Neuronal stem cell (in vitro differentiated cells): ENCODE results near the gene GSTO2.

Source experiments
- DNase-seq: peaks from one replicate; pipeline ENCODE4 v3.0.0-alpha.2; 2013; ENCODE audit warnings: low spot score
- H2AFZ ChIP-seq: one replicate; pipeline ENCODE4 v1.6.1; 2013; ENCODE audit warnings: mild to moderate bottlenecking, low read length, inconsistent platforms
- H2AK5ac ChIP-seq: 2 replicates; pipeline ENCODE4 v1.6.1; 2013; ENCODE audit warnings: low read depth, mild to moderate bottlenecking, inconsistent platforms, low read length, moderate library complexity, mixed read lengths
- H2BK120ac ChIP-seq: 2 replicates; pipeline ENCODE4 v1.6.1; 2013; ENCODE audit warnings: low read depth, mild to moderate bottlenecking, inconsistent platforms, low read length, moderate library complexity, mixed read lengths
- H2BK12ac ChIP-seq: one replicate; pipeline ENCODE4 v1.6.1; 2013; ENCODE audit warnings: low read length, inconsistent platforms
- H2BK15ac ChIP-seq: 2 replicates; pipeline ENCODE4 v1.6.1; 2013; ENCODE audit warnings: mild to moderate bottlenecking, low read length, inconsistent platforms, mixed read lengths
- H2BK5ac ChIP-seq: one replicate; pipeline ENCODE4 v1.6.1; 2013; ENCODE audit warnings: inconsistent platforms, mild to moderate bottlenecking, low read length, moderate library complexity
- H3K14ac ChIP-seq: one replicate; pipeline ENCODE4 v1.6.1; 2013; ENCODE audit warnings: low read length, inconsistent platforms
- H3K18ac ChIP-seq: 2 replicates; pipeline ENCODE4 v1.6.1; 2013; ENCODE audit warnings: low read length, inconsistent platforms
- H3K23ac ChIP-seq: 2 replicates; pipeline ENCODE4 v1.6.1; 2013; ENCODE audit warnings: low read depth, mild to moderate bottlenecking, mixed read lengths, low read length, inconsistent platforms; ENCODE audit not compliant: poor library complexity
- H3K27ac ChIP-seq: replicated peaks from 3 replicates; pipeline ENCODE4 v1.5.1; 2013; ENCODE audit warnings: low read length, inconsistent platforms
- H3K27me3 ChIP-seq, 3 experiments: 2 replicates each; pipeline ENCODE4 v1.6.1; 2013; ENCODE audit warnings: low read length in 3 of 3, mild to moderate bottlenecking in 2 of 3, inconsistent platforms in 1 of 3, low read depth in 1 of 3, mixed read lengths in 1 of 3, moderate library complexity in 1 of 3; ENCODE audit not compliant: control insufficient read depth in 3 of 3, insufficient read depth in 3 of 3
- H3K36me3 ChIP-seq, 2 donors: replicated peaks in 1 of 2; 2 replicates each; pipeline ENCODE4 v1.6.1; 2013; ENCODE audit warnings: low read length in 2 of 2; ENCODE audit not compliant: control insufficient read depth in 2 of 2, insufficient read depth in 2 of 2
- H3K4ac ChIP-seq: 2 replicates; pipeline ENCODE4 v1.6.1; 2013; ENCODE audit warnings: inconsistent platforms, mild to moderate bottlenecking, low read length, moderate library complexity
- H3K4me1 ChIP-seq, 2 donors: 1 replicate in 1 of 2; 2 replicates in 1 of 2; pipeline ENCODE4 v1.6.1; 2013; ENCODE audit warnings: low read length in 2 of 2, low read depth in 1 of 2; ENCODE audit not compliant: control insufficient read depth in 2 of 2, insufficient read depth in 1 of 2
- H3K4me2 ChIP-seq: one replicate; pipeline ENCODE4 v1.6.1; 2013; ENCODE audit warnings: mild to moderate bottlenecking, low read length, inconsistent platforms; ENCODE audit not compliant: insufficient read depth, poor library complexity, severe bottlenecking
- H3K4me3 ChIP-seq, 2 donors: 2 replicates each; pipeline ENCODE4 v1.5.1; 2013; ENCODE audit warnings: low read length in 2 of 2, mild to moderate bottlenecking in 2 of 2, inconsistent platforms in 1 of 2, moderate library complexity in 1 of 2
- H3K79me1 ChIP-seq: one replicate; pipeline ENCODE4 v1.6.1; 2013; ENCODE audit warnings: low read depth, mild to moderate bottlenecking, inconsistent platforms, low read length, moderate library complexity
- H3K9ac ChIP-seq: one replicate; pipeline ENCODE4 v1.6.1; 2013; ENCODE audit warnings: mild to moderate bottlenecking, low read depth, low read length, inconsistent platforms; ENCODE audit not compliant: poor library complexity
- H3K9me3 ChIP-seq, 2 donors: replicated peaks in 1 of 2; 2 replicates each; pipeline versions ENCODE3 to v1.6.1; 2013; ENCODE audit warnings: low read length in 2 of 2, mild to moderate bottlenecking in 2 of 2, inconsistent platforms in 1 of 2, low read depth in 1 of 2, mixed read lengths in 1 of 2, moderate library complexity in 1 of 2; ENCODE audit not compliant: control insufficient read depth in 2 of 2, insufficient read depth in 1 of 2
- H4K8ac ChIP-seq: one replicate; pipeline ENCODE4 v1.6.1; 2013; ENCODE audit warnings: low read depth, mild to moderate bottlenecking, inconsistent platforms, low read length, moderate library complexity
- H4K91ac ChIP-seq: one replicate; pipeline ENCODE4 v1.6.1; 2013; ENCODE audit warnings: low read length, low read depth, mild to moderate bottlenecking, inconsistent platforms; ENCODE audit not compliant: poor library complexity
- WGBS, 2 donors: extraction: QIAGEN DNeasy Blood & Tissue Kit; methylation state at CpG; one replicate each; pipeline ENCODE4 v1.1.7; 2013; ENCODE audit warnings: missing lambda C conversion rate in 2 of 2, mixed read lengths in 1 of 2; ENCODE audit not compliant: insufficient read length in 2 of 2, insufficient replicate concordance in 1 of 2; ENCODE audit errors: extremely low coverage in 2 of 2; 5-methylcytosine and 5-hydroxymethylcytosine counted together

Gene GSTO2

GRCh38 chr10:104243512-104243911 is 25.5 kb upstream of the GSTO2 start:
- no peak overlapping the region for H2AFZ ChIP-seq
- H3K14ac ChIP-seq = no peak overlapping the region
- peaks cover 3 to 10% of the 10 kb centered on the region in 2 donors for H3K9me3 ChIP-seq
- no peak overlapping the region for H4K91ac ChIP-seq
- H3K36me3 ChIP-seq = no peaks in the 10 kb centered on the region
- no peak overlapping the region for H3K4ac ChIP-seq
- H3K4me1 ChIP-seq = no peaks in the 10 kb centered on the region
- H2BK5ac ChIP-seq = no peak overlapping the region
- no peak overlapping the region for H2BK120ac ChIP-seq
- no peak overlapping the region for H3K18ac ChIP-seq
- no peak overlapping the region for H3K4me2 ChIP-seq
- no peak overlapping the region for H3K9ac ChIP-seq
- no peak overlapping the region for H3K4me3 ChIP-seq
- no CpG with 5 or more reads among the region's 5 CpGs for WGBS, 2 donors
- no peak overlapping the region for H3K27ac ChIP-seq
- H2BK12ac ChIP-seq = no peak overlapping the region
- no peak overlapping the region for H2BK15ac ChIP-seq
- no peaks in the 10 kb centered on the region for H3K79me1 ChIP-seq
- no peak for DNase-seq
- H3K27me3 ChIP-seq = peaks cover 0 to 36% (median 0%) of the 10 kb centered on the region in 3 experiments
- H2AK5ac ChIP-seq = no peak overlapping the region
- H3K23ac ChIP-seq = no peak overlapping the region
- no peak overlapping the region for H4K8ac ChIP-seq

- no peak overlapping the region for H3K23ac ChIP-seq
- H3K79me1 ChIP-seq = no peaks in the 10 kb centered on the region
- WGBS, 2 donors = no CpG with 5 or more reads among the region's 34 CpGs
- no peak overlapping the region for H2BK120ac ChIP-seq
- no peak overlapping the region for H3K4me2 ChIP-seq
- H3K9ac ChIP-seq = no peak overlapping the region
- no peak overlapping the region for H3K18ac ChIP-seq
- H4K8ac ChIP-seq = no peak overlapping the region
- no peak overlapping the region for H2BK15ac ChIP-seq
- no peak overlapping the region for H3K4me3 ChIP-seq
- no peak overlapping the region for H3K27ac ChIP-seq
- no peak overlapping the region for H2AK5ac ChIP-seq
- DNase-seq = no peak
- H2BK12ac ChIP-seq = no peak overlapping the region
- no peak overlapping the region for H2AFZ ChIP-seq
- H3K9me3 ChIP-seq = peaks cover 3 to 10% of the 10 kb centered on the region in 2 donors
- no peak overlapping the region for H3K4ac ChIP-seq
- no peak overlapping the region for H2BK5ac ChIP-seq
- no peak overlapping the region for H4K91ac ChIP-seq
- H3K27me3 ChIP-seq = peaks cover 0 to 20% (median 0%) of the 10 kb centered on the region in 3 experiments
- H3K14ac ChIP-seq = no peak overlapping the region
- H3K4me1 ChIP-seq = no peaks in the 10 kb centered on the region
- no peaks in the 10 kb centered on the region for H3K36me3 ChIP-seq
Observed at GRCh38 chr10:104245066-104245632, 23.8 kb upstream of the GSTO2 start.

GRCh38 chr10:104246976-104247375 is 22.0 kb upstream of the GSTO2 start:
- DNase-seq = no peak
- Histone ChIP-seq H2BK5ac (no peak overlapping the region), H2BK120ac (no peak overlapping the region), H2BK15ac (no peak overlapping the region), H4K91ac (no peak overlapping the region), H3K36me3 (no peaks in the 10 kb centered on the region), H3K4me2 (no peak overlapping the region), H2AFZ (no peak overlapping the region), H3K27me3 (peaks cover 0 to 7% (median 0%) of the 10 kb centered on the region in 3 experiments), H3K4ac (no peak overlapping the region), H3K18ac (no peak overlapping the region), H2BK12ac (no peak overlapping the region), H4K8ac (no peak overlapping the region), H3K79me1 (no peaks in the 10 kb centered on the region), H3K4me1 (peaks cover 0 to 3% of the 10 kb centered on the region in 2 donors), H3K23ac (no peak overlapping the region), H2AK5ac (no peak overlapping the region), H3K27ac (no peak overlapping the region), H3K14ac (no peak overlapping the region), H3K9me3 (peaks cover 3 to 10% of the 10 kb centered on the region in 2 donors), H3K4me3 (no peak overlapping the region), H3K9ac (no peak overlapping the region)
- no CpG with 5 or more reads among the region's 2 CpGs for WGBS, 2 donors

- Histone ChIP-seq H2BK15ac (no peak overlapping the region), H4K8ac (no peak overlapping the region), H3K4me1 (peaks cover 0 to 3% of the 10 kb centered on the region in 2 donors), H3K27ac (no peak overlapping the region), H2BK5ac (no peak overlapping the region), H3K4me2 (no peak overlapping the region), H4K91ac (no peak overlapping the region), H2BK120ac (no peak overlapping the region), H3K9me3 (peaks cover 3 to 10% of the 10 kb centered on the region in 2 donors), H3K4me3 (no peak overlapping the region), H3K27me3 (peaks cover 0 to 6% (median 0%) of the 10 kb centered on the region in 3 experiments), H2AFZ (no peak overlapping the region), H2AK5ac (no peak overlapping the region), H2BK12ac (no peak overlapping the region), H3K4ac (no peak overlapping the region), H3K79me1 (no peaks in the 10 kb centered on the region), H3K9ac (no peak overlapping the region), H3K14ac (no peak overlapping the region), H3K36me3 (no peaks in the 10 kb centered on the region), H3K23ac (no peak overlapping the region), H3K18ac (no peak overlapping the region)
- WGBS, 2 donors = no CpG with 5 or more reads among the region's 3 CpGs
- no peak for DNase-seq
Observed at GRCh38 chr10:104247513-104248146, 21.4 kb upstream of the GSTO2 start.
